Smooth muscle cell (in vitro differentiated cells): Measurements from ENCODE around the gene HIVEP2. TPM values are rescaled to one million over a fixed set of nuclear protein-coding genes. Genes with fewer than 3 reads are reported as not detected.

Source experiments
- DNase-seq: peaks from one replicate; lab custom pipeline; 2025; ENCODE audit not compliant: unreplicated experiment; lab: John Stamatoyannopoulos, UW
- H2AFZ ChIP-seq: fragments of 200-600 bp; sonication (generic); 2 replicates; pipeline ENCODE4 v1.6.0; 2016; ENCODE audit warnings: antibody characterized with exemption, low read depth, mild to moderate bottlenecking
- H3F3A ChIP-seq: fragments of 200-600 bp; sonication (generic); 2 replicates; pipeline ENCODE4 v1.6.0; 2017; ENCODE audit warnings: antibody characterized with exemption, low read depth
- H3K27ac ChIP-seq: fragments of 200-600 bp; sonication (generic); 2 replicates; pipeline ENCODE4 v1.5.1; 2016; ENCODE audit warnings: low read depth, mild to moderate bottlenecking
- H3K27me3 ChIP-seq: fragments of 200-600 bp; sonication (generic); 2 replicates; pipeline ENCODE4 v1.6.1; 2016; ENCODE audit warnings: low read depth, mild to moderate bottlenecking
- H3K36me3 ChIP-seq: fragments of 200-600 bp; sonication (generic); 2 replicates; pipeline ENCODE4 v1.5.1; 2016; ENCODE audit warnings: low read depth
- H3K4me1 ChIP-seq: fragments of 200-600 bp; sonication (generic); 2 replicates; pipeline ENCODE4 v1.5.1; 2016; ENCODE audit warnings: low read depth
- H3K4me2 ChIP-seq: fragments of 200-600 bp; sonication (generic); 2 replicates; pipeline ENCODE4 v1.6.0; 2016; ENCODE audit warnings: mild to moderate bottlenecking
- H3K4me3 ChIP-seq: fragments of 200-600 bp; sonication (generic); 2 replicates; pipeline ENCODE4 v1.5.1; 2016; ENCODE audit warnings: mild to moderate bottlenecking
- H3K79me2 ChIP-seq: fragments of 200-600 bp; sonication (generic); 2 replicates; pipeline ENCODE4 v1.6.0; 2016; ENCODE audit warnings: low read depth, mild to moderate bottlenecking
- H3K9ac ChIP-seq: fragments of 200-600 bp; sonication (generic); 2 replicates; pipeline ENCODE4 v1.6.0; 2016; ENCODE audit warnings: low read depth
- H3K9me3 ChIP-seq: fragments of 200-600 bp; sonication (generic); replicated peaks from 2 replicates; pipeline ENCODE4 v1.5.1; 2016; ENCODE audit warnings: low read depth
- H4K20me1 ChIP-seq: fragments of 200-600 bp; sonication (generic); 2 replicates; pipeline ENCODE4 v1.6.0; 2016; ENCODE audit warnings: low read depth
- CTCF ChIP-seq: fragments of 200-600 bp; sonication (generic); IDR thresholded peaks from 2 replicates; pipeline ENCODE4 v1.5.1; 2017; ENCODE audit warnings: borderline replicate concordance, mild to moderate bottlenecking, antibody characterized with exemption; ENCODE audit not compliant: insufficient read depth, poor library complexity, severe bottlenecking
- WGBS: methylation state at CpG from one replicate; pipeline ENCODE4 v1.1.7; 2016; ENCODE audit warnings: low lambda C conversion rate; 5-methylcytosine and 5-hydroxymethylcytosine counted together
- polyA plus RNA-seq: library from polyadenylated mRNA; unstranded; fragments of >200 nt; fragmentation: Nextera tagmentation; extraction: Ambion mirVana; gene quantifications from 2 replicates; pipeline ENCODE4 v1.2.1, GENCODE V29; 2016
- total RNA-seq: library from RNA; depleted of rRNA; stranded (reverse); fragments of >200 nt; gene quantifications from 2 replicates; pipeline ENCODE4 v1.2.3, GENCODE V29; 2014

HIVEP2 gene
- total and polyA plus RNA-seq, 2 experiments from 2014 or later, result 3.2 to 12.5 TPM

DNA sequence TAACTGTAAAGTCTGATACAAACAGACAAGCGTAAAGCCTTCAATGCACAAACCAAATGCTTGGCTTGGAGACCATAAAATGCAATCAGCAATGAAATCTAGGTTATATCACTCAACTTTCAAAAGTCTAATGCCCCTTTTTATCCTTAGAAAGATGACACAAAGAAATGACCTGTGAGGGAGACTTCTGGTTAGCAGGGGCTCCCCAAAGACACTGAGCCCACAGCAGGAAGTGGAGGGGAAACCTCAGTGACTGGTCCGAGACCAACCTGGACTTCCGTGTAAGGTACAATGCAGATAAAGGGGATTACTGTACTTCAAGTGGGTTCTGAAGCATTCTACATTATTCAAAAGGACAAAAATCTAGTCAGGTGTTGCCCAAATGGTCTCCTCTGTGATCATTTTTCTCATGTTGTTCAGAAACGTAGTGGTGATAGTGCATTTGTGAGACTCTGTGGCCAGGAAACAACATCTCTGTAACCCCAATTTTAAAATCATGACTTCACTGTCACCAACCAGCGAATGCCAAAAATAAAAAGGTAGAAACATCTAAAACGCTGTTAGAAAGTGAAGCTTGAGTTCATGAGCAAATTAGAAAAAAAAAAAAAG, 88.2 kb downstream of the HIVEP2 start:
- Histone ChIP-seq H3K27me3 (no peaks in the 10 kb centered on the region), H3K9ac (no peak overlapping the region), H3K4me2 (no peak overlapping the region), H3K27ac (no peak overlapping the region), H2AFZ (no peak overlapping the region), H3K4me1 (peaks cover 16% of the 10 kb centered on the region), H3K36me3 (no peaks in the 10 kb centered on the region), H3K4me3 (no peak overlapping the region), H3F3A (no peaks in the 10 kb centered on the region), H3K9me3 (no peaks in the 10 kb centered on the region), H3K79me2 (peaks cover 12% of the 10 kb centered on the region), H4K20me1 (peaks cover 38% of the 10 kb centered on the region)
- WGBS, result 92% methylated on average over 6 of the region's 6 CpGs
- TF ChIP-seq CTCF, result no peak
- no peak for DNase-seq

GRCh38 chr6:142855893-142856623, 88.9 kb downstream of the HIVEP2 start:
- no peaks in the 10 kb centered on the region for H3K36me3 ChIP-seq
- no peak for TF ChIP-seq CTCF
- H3K4me1 ChIP-seq, result peaks cover 22% of the 10 kb centered on the region
- H3K9me3 ChIP-seq, result no peaks in the 10 kb centered on the region
- no peak overlapping the region for H2AFZ ChIP-seq
- no peak overlapping the region for H3K9ac ChIP-seq
- H3F3A ChIP-seq, result no peaks in the 10 kb centered on the region
- no peak overlapping the region for H3K4me2 ChIP-seq
- peaks cover 7% of the 10 kb centered on the region for H3K79me2 ChIP-seq
- 88% methylated on average over 5 of the region's 5 CpGs for WGBS
- H3K27ac ChIP-seq, result no peak overlapping the region
- H3K4me3 ChIP-seq, result no peak overlapping the region
- H4K20me1 ChIP-seq, result peaks cover 31% of the 10 kb centered on the region
- H3K27me3 ChIP-seq, result no peaks in the 10 kb centered on the region
- no peak for DNase-seq

DNA sequence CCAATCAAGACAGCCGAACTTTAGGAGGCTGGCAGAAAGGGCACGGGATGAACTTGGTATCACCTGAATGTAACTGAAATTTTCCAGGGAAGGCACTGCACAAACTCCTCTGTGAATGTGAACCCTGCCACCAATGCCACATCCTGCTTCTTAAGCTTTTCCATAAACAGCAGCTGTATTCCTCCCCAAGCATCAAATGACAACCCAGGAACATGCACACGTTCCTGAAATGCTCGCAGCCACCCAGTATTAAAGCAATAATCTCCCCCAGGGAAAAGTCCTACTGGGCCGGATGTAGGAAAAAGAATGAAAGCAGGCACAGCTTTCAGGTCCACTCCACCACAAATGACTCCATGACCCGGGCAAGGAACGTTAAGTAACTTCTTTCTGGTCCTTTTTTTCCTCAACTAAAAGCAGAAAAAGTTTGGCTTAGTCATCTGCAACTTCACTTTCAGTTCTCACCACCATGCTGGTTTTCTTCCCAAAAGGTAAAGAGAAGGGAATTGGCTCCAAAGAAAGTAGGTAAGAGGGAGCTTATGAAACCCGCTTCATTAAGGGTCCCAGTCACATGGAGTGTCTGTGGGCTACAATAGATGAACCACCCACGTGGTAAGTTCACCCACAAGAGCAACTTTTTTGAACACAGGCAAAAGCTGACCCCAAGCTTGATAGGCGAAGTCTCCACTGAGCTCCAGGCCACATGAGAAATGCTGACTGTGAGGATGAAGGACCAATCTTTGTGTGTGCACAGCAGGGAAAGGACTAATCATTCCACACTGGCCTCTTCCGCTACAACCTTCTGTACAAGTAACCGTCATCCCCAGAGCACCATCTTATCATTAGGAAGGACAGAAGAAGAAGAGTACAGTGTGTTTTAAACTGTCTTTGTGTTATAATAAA, 90.1 kb downstream of the HIVEP2 start:
- peak overlapping the region; percentile 69 for H3K27ac ChIP-seq

More for the DNA sequence above, 90.1 kb downstream of the HIVEP2 start:
- TF ChIP-seq CTCF, result no peak
- Histone ChIP-seq H3K9ac (peak overlapping the region; percentile 48), H4K20me1 (peaks cover 26% of the 10 kb centered on the region), H3K4me3 (no peak overlapping the region), H3K9me3 (no peaks in the 10 kb centered on the region), H3F3A (no peaks in the 10 kb centered on the region), H3K27me3 (no peaks in the 10 kb centered on the region), H3K4me1 (peaks cover 31% of the 10 kb centered on the region), H3K4me2 (peak overlapping the region; percentile 38), H3K79me2 (peaks cover 11% of the 10 kb centered on the region), H2AFZ (no peak overlapping the region), H3K36me3 (no peaks in the 10 kb centered on the region)
- WGBS, result 74% methylated on average over 12 of the region's 12 CpGs
- DNase-seq, result no peak
